GM18502 (cell line): ENCODE results near the gene TAGLN2.

Experiments
- ATAC-seq: cut with Tn5 transposase; IDR thresholded peaks from one replicate; pipeline ENCODE4 v1.9.1; 2021; ENCODE audit warnings: mild to moderate bottlenecking; ENCODE audit not compliant: unreplicated experiment, poor library complexity

Gene TAGLN2

GRCh38 chr1:159924791-159925718 is at the start of gene TAGLN2:
TAGLN2 (minus strand) TSS chr1:159925507; CDS start chr1:159920509, 4,998 bp downstream.
- ATAC-seq: peak; percentile 67

- ATAC-seq: no peak
These were observed 49.2 kb upstream of the TAGLN2 start for GRCh38 chr1:159974350-159974965.

GRCh38 chr1:159973350-159973940 is 48.1 kb upstream of the TAGLN2 start:
- ATAC-seq: no peak

GRCh38 chr1:159972443-159973205 is 47.3 kb upstream of the TAGLN2 start:
- ATAC-seq: no peak

- ATAC-seq: no peak
These were observed 45.6 kb upstream of the TAGLN2 start for GRCh38 chr1:159970932-159971342.

GRCh38 chr1:159968901-159969300 is 43.6 kb upstream of the TAGLN2 start:
- ATAC-seq: no peak

GRCh38 chr1:159965263-159965662 is 40.0 kb upstream of the TAGLN2 start:
- no peak for ATAC-seq

GRCh38 chr1:159964144-159964543 is 38.8 kb upstream of the TAGLN2 start:
- ATAC-seq: no peak

- ATAC-seq: no peak
These were observed 36.9 kb upstream of the TAGLN2 start for GRCh38 chr1:159962176-159962575.

- no peak for ATAC-seq
These were observed 36.3 kb upstream of the TAGLN2 start for GRCh38 chr1:159961636-159962035.

GRCh38 chr1:159960721-159961381 is 35.5 kb upstream of the TAGLN2 start:
- ATAC-seq: no peak

GRCh38 chr1:159959451-159959850 is 34.1 kb upstream of the TAGLN2 start:
- ATAC-seq: peak; percentile 16

GRCh38 chr1:159958719-159959380 is 33.5 kb upstream of the TAGLN2 start:
- ATAC-seq: peak; percentile 79

GRCh38 chr1:159957824-159958268 is 32.5 kb upstream of the TAGLN2 start:
- ATAC-seq: no peak

GRCh38 chr1:159955456-159955855 is 30.1 kb upstream of the TAGLN2 start:
- no peak for ATAC-seq

- ATAC-seq: no peak
These were observed 28.5 kb upstream of the TAGLN2 start, which contains the start of gene SLAMF9 for GRCh38 chr1:159953536-159954515. SLAMF9 (minus strand) TSS chr1:159954237; CDS start chr1:159954137, 100 bp downstream.

- no peak for ATAC-seq
These were observed 27.6 kb upstream of the TAGLN2 start for GRCh38 chr1:159952932-159953331.

- no peak for ATAC-seq
These were observed 26.2 kb upstream of the TAGLN2 start for GRCh38 chr1:159951551-159951950.
